GM18907 (cell line): ENCODE results near the gene NUP210.
A peak's percentile ranks its signal among the peaks of the same experiment; 100 is the strongest.

Experiments
- ATAC-seq: cut with Tn5 transposase; IDR thresholded peaks from one replicate; pipeline ENCODE4 v1.9.1; 2021; ENCODE audit warnings: mild to moderate bottlenecking, moderate library complexity; ENCODE audit not compliant: unreplicated experiment

Gene NUP210

GRCh38 chr3:13353506-13353905 lies 66.6 kb downstream of the NUP210 start:
- no peak for ATAC-seq

GRCh38 chr3:13352621-13353131 lies 67.4 kb downstream of the NUP210 start:
- ATAC-seq, result no peak

GRCh38 chr3:13349823-13350222 lies 70.3 kb downstream of the NUP210 start:
- no peak for ATAC-seq

GRCh38 chr3:13348661-13349396 lies 71.3 kb downstream of the NUP210 start:
- no peak for ATAC-seq

- ATAC-seq, result no peak
Observed at GRCh38 chr3:13348100-13348499, 72.0 kb downstream of the NUP210 start.

- ATAC-seq, result no peak
Observed at GRCh38 chr3:13347390-13347950, 72.7 kb downstream of the NUP210 start.

GRCh38 chr3:13346481-13347389 lies 73.4 kb downstream of the NUP210 start:
- no peak for ATAC-seq

GRCh38 chr3:13345772-13346171 lies 74.3 kb downstream of the NUP210 start:
- ATAC-seq, result no peak

- ATAC-seq, result no peak
Observed at GRCh38 chr3:13345284-13345683, 74.8 kb downstream of the NUP210 start.

- ATAC-seq, result no peak
Observed at GRCh38 chr3:13344663-13345062, 75.5 kb downstream of the NUP210 start.

GRCh38 chr3:13343601-13344000 lies 76.5 kb downstream of the NUP210 start:
- ATAC-seq, result no peak

- no peak for ATAC-seq
Observed at GRCh38 chr3:13341229-13341905, 78.8 kb downstream of the NUP210 start.

GRCh38 chr3:13339833-13340232 lies 80.3 kb downstream of the NUP210 start:
- ATAC-seq, result no peak

- no peak for ATAC-seq
Observed at GRCh38 chr3:13338996-13339395, 81.1 kb downstream of the NUP210 start.

GRCh38 chr3:13338231-13338630 lies 81.9 kb downstream of the NUP210 start:
- no peak for ATAC-seq

GRCh38 chr3:13336592-13336991 lies 83.5 kb downstream of the NUP210 start:
- ATAC-seq, result no peak

- no peak for ATAC-seq
Observed at GRCh38 chr3:13335503-13335902, 84.6 kb downstream of the NUP210 start.

- no peak for ATAC-seq
Observed at GRCh38 chr3:13335059-13335458, 85.1 kb downstream of the NUP210 start.

- no peak for ATAC-seq
Observed at GRCh38 chr3:13333236-13333897, 86.8 kb downstream of the NUP210 start.

GRCh38 chr3:13332740-13333139 lies 87.4 kb downstream of the NUP210 start:
- ATAC-seq, result peak; percentile 5
